Measurements from ENCODE around the gene RHOBTB3. TPM values are rescaled to one million over a fixed set of nuclear protein-coding genes. Genes with fewer than 3 reads are reported as not detected.

Gene RHOBTB3
- total and polyA plus RNA-seq, 12 donors: 15.0 to 124 (median 90.4) TPM

GRCh38 chr5:95815155-95815729 is 84.1 kb downstream of the RHOBTB3 start:
- Histone ChIP-seq H3K27me3 (no peaks in the 10 kb centered on the region), H3K4me1 (peaks cover 14 to 94% (median 64%) of the 10 kb centered on the region in 9 donors), H3K9me3 (no peaks in the 10 kb centered on the region), H3K27ac (peak overlapping the region in 4 of 10 donors; percentile 4 to 42 (median 28)), H3K4me3 (no peak overlapping the region), H3K36me3 (peaks cover 0 to 74% (median 21%) of the 10 kb centered on the region in 9 donors)
- ATAC-seq: no peak
- DNase-seq: no peak
- intact Hi-C loops (cut with DNase I): no loop called here
- TF ChIP-seq CTCF (IDR thresholded peaks at IDR 0.05): no peak
- 92 to 93% methylated on average over 4 of the region's 4 CpGs for WGBS, 2 donors

GRCh38 chr5:95816341-95816740 is 85.2 kb downstream of the RHOBTB3 start:
- H3K27ac ChIP-seq: peak overlapping the region in 2 of 10 donors; percentile 36 to 98

GRCh38 chr5:95816776-95817175 is 85.6 kb downstream of the RHOBTB3 start:
- WGBS, 2 donors: 64 to 65% methylated on average over 4 of the region's 4 CpGs
- peak overlapping the region in 5 of 10 donors; percentile 36 to 98 (median 68) for H3K27ac ChIP-seq
- peaks cover 0 to 70% (median 21%) of the 10 kb centered on the region in 9 donors for H3K36me3 ChIP-seq
- H3K27me3 ChIP-seq: no peaks in the 10 kb centered on the region
- peak overlapping the region in 1 of 10 donors; percentile 90 for H3K4me3 ChIP-seq
- TF ChIP-seq CTCF (IDR thresholded peaks at IDR 0.05): no peak
- DNase-seq (no peak), ATAC-seq (no peak)
- intact Hi-C loops (cut with DNase I): no loop called here
- H3K9me3 ChIP-seq: no peaks in the 10 kb centered on the region
- H3K4me1 ChIP-seq: peaks cover 14 to 92% (median 70%) of the 10 kb centered on the region in 9 donors

More at GRCh38 chr5:95816341-95816740, 85.2 kb downstream of the RHOBTB3 start:
- H3K4me1 ChIP-seq: peaks cover 14 to 94% (median 68%) of the 10 kb centered on the region in 9 donors
- H3K9me3 ChIP-seq: no peaks in the 10 kb centered on the region
- no peak for DNase-seq
- ATAC-seq: no peak
- no peak overlapping the region for H3K4me3 ChIP-seq
- H3K27me3 ChIP-seq: no peaks in the 10 kb centered on the region
- peaks cover 0 to 74% (median 21%) of the 10 kb centered on the region in 9 donors for H3K36me3 ChIP-seq
- no peak for TF ChIP-seq CTCF (IDR thresholded peaks at IDR 0.05)
- intact Hi-C loops (cut with DNase I): no loop called here
- WGBS, 2 donors: 94% methylated on average over 8 of the region's 8 CpGs

GRCh38 chr5:95817430-95817829 is 86.3 kb downstream of the RHOBTB3 start:
- no peak for DNase-seq
- no peaks in the 10 kb centered on the region for H3K27me3 ChIP-seq
- H3K36me3 ChIP-seq: peaks cover 0 to 63% (median 21%) of the 10 kb centered on the region in 9 donors
- no peaks in the 10 kb centered on the region for H3K9me3 ChIP-seq
- no peak for TF ChIP-seq CTCF (IDR thresholded peaks at IDR 0.05)
- ATAC-seq: peak in 4 of 8 donors; percentile 24 to 47 (median 42)
- peaks cover 11 to 86% (median 63%) of the 10 kb centered on the region in 9 donors for H3K4me1 ChIP-seq
- H3K27ac ChIP-seq: peak overlapping the region in 9 of 10 donors; percentile 36 to 98 (median 67)
- H3K4me3 ChIP-seq: peak overlapping the region in 7 of 10 donors; percentile 3 to 90 (median 33)
- intact Hi-C loops (cut with DNase I): no loop called here
- WGBS, 2 donors: 38% methylated on average over 12 of the region's 12 CpGs
